Loucy (cell line): ENCODE results near the gene PTH2R.
"Not testable (repeated sequence)": the region's sequence is repeated elsewhere in the genome, so short reads cannot be mapped to it uniquely, and the experiment has no call there.

Experiments
- H2AFZ ChIP-seq: fragments of 200-600 bp; sonication (generic); 2 replicates; pipeline ENCODE4 v1.6.0; 2016; ENCODE audit warnings: antibody characterized with exemption, mild to moderate bottlenecking, low read length, moderate library complexity
- H3F3A ChIP-seq: fragments of 200-600 bp; 2 replicates; pipeline ENCODE4 v1.6.0; 2016; ENCODE audit warnings: antibody characterized with exemption, low read depth, mild to moderate bottlenecking
- H3K27me3 ChIP-seq: fragments of 200-600 bp; sonication (generic); 2 replicates; pipeline ENCODE4 v1.6.1; 2014; ENCODE audit warnings: low read length, mild to moderate bottlenecking; ENCODE audit not compliant: insufficient read depth, poor library complexity, severe bottlenecking
- H3K36me3 ChIP-seq: fragments of 200-600 bp; sonication (generic); 2 replicates; pipeline ENCODE4 v1.6.1; 2016; ENCODE audit warnings: low read length; ENCODE audit not compliant: insufficient read depth
- H3K4me1 ChIP-seq: fragments of 200-600 bp; sonication (generic); 2 replicates; pipeline ENCODE4 v1.5.1; 2014; ENCODE audit warnings: low read length, mild to moderate bottlenecking; ENCODE audit not compliant: insufficient read depth, poor library complexity, severe bottlenecking
- H3K4me2 ChIP-seq: fragments of 200-600 bp; sonication (generic); 2 replicates; pipeline ENCODE4 v1.6.0; 2014; ENCODE audit warnings: antibody characterized with exemption, low read length, low read depth, mild to moderate bottlenecking; ENCODE audit not compliant: poor library complexity, severe bottlenecking
- H3K4me3 ChIP-seq: fragments of 200-600 bp; sonication (generic); 2 replicates; pipeline ENCODE4 v1.5.1; 2014; ENCODE audit warnings: low read length, mild to moderate bottlenecking, mixed read lengths; ENCODE audit not compliant: poor library complexity, severe bottlenecking
- H3K79me2 ChIP-seq: fragments of 200-600 bp; sonication (generic); 2 replicates; pipeline ENCODE4 v1.6.1; 2014; ENCODE audit warnings: low read length; ENCODE audit not compliant: insufficient read depth
- H3K9ac ChIP-seq: fragments of 200-600 bp; sonication (generic); 2 replicates; pipeline ENCODE4 v1.6.0; 2014; ENCODE audit warnings: mild to moderate bottlenecking, low read depth, low read length, moderate library complexity; ENCODE audit not compliant: poor library complexity, severe bottlenecking
- H3K9me2 ChIP-seq: fragments of 200-600 bp; sonication (generic); replicated peaks from 2 replicates; pipeline ENCODE4 v1.6.1; 2016; ENCODE audit warnings: low read depth, low read length, mixed read lengths
- H3K9me3 ChIP-seq: fragments of 200-600 bp; sonication (generic); 2 replicates; pipeline ENCODE4 v1.6.1; 2014; ENCODE audit warnings: mild to moderate bottlenecking, antibody characterized with exemption, low read length, low read depth; ENCODE audit not compliant: insufficient read depth
- H4K20me1 ChIP-seq: fragments of 200-600 bp; sonication (generic); 2 replicates; pipeline ENCODE4 v1.6.0; 2014; ENCODE audit warnings: antibody characterized with exemption, low read length, mild to moderate bottlenecking; ENCODE audit not compliant: insufficient read depth, poor library complexity, severe bottlenecking
- EZH2phosphoT487 ChIP-seq: fragments of 200-600 bp; IDR thresholded peaks from 2 replicates; pipeline ENCODE4 v1.6.1; 2018; ENCODE audit warnings: antibody characterized with exemption, mild to moderate bottlenecking, moderate library complexity, borderline replicate concordance
- TF ChIP-seq, protein P1 (sequence below): fragments of 200-600 bp; sonication (generic); conservative IDR thresholded peaks from 2 replicates; pipeline ENCODE4 v1.5.1; 2014; ENCODE audit warnings: mild to moderate bottlenecking, antibody characterized with exemption, low read length

PTH2R gene

DNA sequence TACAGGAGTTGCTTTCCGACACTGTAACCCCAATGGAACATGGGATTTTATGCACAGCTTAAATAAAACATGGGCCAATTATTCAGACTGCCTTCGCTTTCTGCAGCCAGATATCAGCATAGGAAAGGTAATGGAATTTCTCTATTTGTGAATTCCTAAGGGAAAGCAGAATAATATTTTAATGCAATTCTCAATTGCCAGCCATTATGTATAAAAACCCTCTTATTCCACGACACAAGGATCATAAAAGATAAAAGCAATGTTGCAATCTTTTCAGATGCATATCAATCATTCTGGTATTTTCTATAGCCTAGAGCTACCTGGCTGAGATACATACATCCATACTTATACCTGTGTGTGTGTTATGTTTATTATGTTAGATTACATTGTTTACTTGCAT is 31.2 kb downstream of the PTH2R start:
- H3F3A ChIP-seq, result no peaks in the 10 kb centered on the region
- TF ChIP-seq EZH2phosphoT487, result no peak
- TF ChIP-seq, protein P1, sequence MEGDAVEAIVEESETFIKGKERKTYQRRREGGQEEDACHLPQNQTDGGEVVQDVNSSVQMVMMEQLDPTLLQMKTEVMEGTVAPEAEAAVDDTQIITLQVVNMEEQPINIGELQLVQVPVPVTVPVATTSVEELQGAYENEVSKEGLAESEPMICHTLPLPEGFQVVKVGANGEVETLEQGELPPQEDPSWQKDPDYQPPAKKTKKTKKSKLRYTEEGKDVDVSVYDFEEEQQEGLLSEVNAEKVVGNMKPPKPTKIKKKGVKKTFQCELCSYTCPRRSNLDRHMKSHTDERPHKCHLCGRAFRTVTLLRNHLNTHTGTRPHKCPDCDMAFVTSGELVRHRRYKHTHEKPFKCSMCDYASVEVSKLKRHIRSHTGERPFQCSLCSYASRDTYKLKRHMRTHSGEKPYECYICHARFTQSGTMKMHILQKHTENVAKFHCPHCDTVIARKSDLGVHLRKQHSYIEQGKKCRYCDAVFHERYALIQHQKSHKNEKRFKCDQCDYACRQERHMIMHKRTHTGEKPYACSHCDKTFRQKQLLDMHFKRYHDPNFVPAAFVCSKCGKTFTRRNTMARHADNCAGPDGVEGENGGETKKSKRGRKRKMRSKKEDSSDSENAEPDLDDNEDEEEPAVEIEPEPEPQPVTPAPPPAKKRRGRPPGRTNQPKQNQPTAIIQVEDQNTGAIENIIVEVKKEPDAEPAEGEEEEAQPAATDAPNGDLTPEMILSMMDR, result no peak
- no peaks in the 10 kb centered on the region for H3K27me3 ChIP-seq
- no peaks in the 10 kb centered on the region for H3K4me1 ChIP-seq
- H3K79me2 ChIP-seq, result no peaks in the 10 kb centered on the region
- H3K9me2 ChIP-seq, result no peaks in the 10 kb centered on the region
- no peaks in the 10 kb centered on the region for H3K36me3 ChIP-seq
- no peak overlapping the region for H3K4me2 ChIP-seq
- no peak overlapping the region for H2AFZ ChIP-seq
- H3K9ac ChIP-seq, result no peak overlapping the region
- no peak overlapping the region for H3K4me3 ChIP-seq
- H4K20me1 ChIP-seq, result no peaks in the 10 kb centered on the region
- no peaks in the 10 kb centered on the region for H3K9me3 ChIP-seq

DNA sequence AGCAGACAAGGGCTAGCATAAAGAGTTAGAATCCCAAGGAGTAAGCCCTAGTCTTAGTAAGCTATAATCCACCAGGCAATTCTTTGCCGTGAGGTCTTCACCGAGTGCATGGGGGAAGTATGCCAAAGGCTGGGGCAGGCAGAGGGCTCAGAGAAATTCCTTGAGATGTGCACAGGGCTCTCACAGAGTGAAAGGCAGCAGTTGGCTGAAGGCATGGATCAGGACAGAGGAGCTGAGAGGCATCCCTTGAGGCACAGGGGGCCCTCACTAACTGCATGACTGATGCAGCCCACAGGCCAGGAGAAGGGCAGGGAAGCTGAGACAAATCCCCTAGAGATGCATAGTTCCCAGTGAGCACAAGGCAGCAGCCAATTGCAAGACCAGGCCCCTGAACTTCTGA is 34.1 kb downstream of the PTH2R start:
- Histone ChIP-seq H3K79me2 (no peaks in the 10 kb centered on the region), H3K4me1 (no peaks in the 10 kb centered on the region), H3K27me3 (no peaks in the 10 kb centered on the region), H4K20me1 (no peaks in the 10 kb centered on the region), H3K9me3 (no peaks in the 10 kb centered on the region), H2AFZ (no peak overlapping the region), H3F3A (no peaks in the 10 kb centered on the region), H3K9ac (no peak overlapping the region), H3K4me2 (no peak overlapping the region), H3K4me3 (no peak overlapping the region), H3K36me3 (no peaks in the 10 kb centered on the region), H3K9me2 (no peaks in the 10 kb centered on the region)
- TF ChIP-seq, protein P1, result no peak
- TF ChIP-seq EZH2phosphoT487, result no peak

DNA sequence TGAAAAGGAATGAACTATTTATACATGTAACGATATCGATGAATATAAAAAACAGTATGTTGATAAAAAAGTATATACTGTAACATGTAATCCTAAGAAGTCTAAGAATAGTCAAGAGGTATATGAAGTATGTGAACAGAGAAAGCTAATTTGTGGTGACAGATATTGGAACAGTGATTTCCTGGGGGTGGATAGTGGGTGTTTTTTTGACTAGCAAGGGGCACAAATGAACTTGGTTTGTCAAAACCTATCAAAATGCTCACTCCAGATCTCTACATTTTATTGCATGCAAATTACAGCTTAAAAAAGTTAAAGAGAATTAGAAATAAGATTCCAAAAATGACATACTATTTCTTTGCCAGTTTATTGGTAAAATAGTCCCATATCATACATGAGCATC is 35.4 kb downstream of the PTH2R start:
- Histone ChIP-seq H2AFZ (no peak overlapping the region), H3K36me3 (no peaks in the 10 kb centered on the region), H3K27me3 (no peaks in the 10 kb centered on the region), H3K9ac (no peak overlapping the region), H3K4me3 (no peak overlapping the region), H3K4me1 (no peaks in the 10 kb centered on the region), H3F3A (no peaks in the 10 kb centered on the region), H3K79me2 (no peaks in the 10 kb centered on the region), H3K9me3 (no peaks in the 10 kb centered on the region), H3K4me2 (no peak overlapping the region), H4K20me1 (no peaks in the 10 kb centered on the region), H3K9me2 (no peaks in the 10 kb centered on the region)
- no peak for TF ChIP-seq EZH2phosphoT487
- TF ChIP-seq, protein P1, result no peak

DNA sequence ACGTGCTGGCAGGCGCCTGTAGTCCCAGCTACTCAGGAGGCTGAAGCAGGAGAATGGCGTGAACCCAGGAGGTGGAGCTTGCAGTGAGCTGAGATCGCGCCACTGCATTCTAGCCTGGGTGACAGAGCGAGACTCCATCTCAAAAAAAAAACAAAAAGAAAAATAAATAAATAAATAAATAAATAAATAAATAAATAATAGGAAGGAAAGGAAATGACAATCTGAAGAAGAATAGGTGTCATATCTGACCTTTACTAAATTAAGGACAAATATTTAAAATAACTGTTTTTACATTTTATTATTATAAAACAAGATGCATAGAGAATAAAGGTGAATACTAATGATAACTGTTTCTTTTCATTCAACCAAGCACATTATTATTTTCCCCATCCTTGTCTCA is 40.9 kb downstream of the PTH2R start:
- not testable (repeated sequence) for H3K27me3 ChIP-seq, H3K4me1 ChIP-seq, H3K4me3 ChIP-seq, H3K36me3 ChIP-seq, H3K9ac ChIP-seq, H3K9me3 ChIP-seq, H4K20me1 ChIP-seq, H3K9me2 ChIP-seq, H3K4me2 ChIP-seq, H2AFZ ChIP-seq, H3K79me2 ChIP-seq, H3F3A ChIP-seq
